Psoas muscle (tissue), 8 donors: ENCODE results near the gene ADAD2. TPM values are rescaled to one million over a fixed set of nuclear protein-coding genes. Genes with fewer than 3 reads are reported as not detected.
"Not testable (repeated sequence)": the region's sequence is repeated elsewhere in the genome, so short reads cannot be mapped to it uniquely, and the experiment has no call there.

Source experiments
- ATAC-seq, 4 donors: fragments of 200-7000 bp; cut with Tn5 transposase; one replicate each; pipeline ENCODE4 v1.9.1; 2020; ENCODE audit warnings: moderate library complexity in 3 of 4, mild to moderate bottlenecking in 2 of 4
- DNase-seq, 2 donors: peaks; one replicate each; pipeline ENCODE4 v3.0.0-alpha.2; 2020
- H3K27ac ChIP-seq: fragments of 200-600 bp; one replicate; pipeline ENCODE4 v1.8.0; 2022
- H3K27me3 ChIP-seq, 3 donors: fragments of 200-600 bp in 1 of 3; one replicate each; pipeline versions ENCODE4 v1.6.1 to v1.8.0; 2013 to 2022; ENCODE audit warnings: low read length in 2 of 3, mild to moderate bottlenecking in 2 of 3, moderate library complexity in 1 of 3; ENCODE audit not compliant: insufficient read depth in 3 of 3
- H3K36me3 ChIP-seq, 2 donors: fragments of 200-600 bp in 1 of 2; one replicate each; pipeline versions ENCODE4 v1.6.1 to v1.8.0; 2013 to 2022; ENCODE audit warnings: low read depth in 1 of 2, mild to moderate bottlenecking in 1 of 2, moderate library complexity in 1 of 2; ENCODE audit not compliant: insufficient read depth in 1 of 2
- H3K4me1 ChIP-seq: fragments of 200-600 bp; one replicate; pipeline ENCODE4 v1.8.0; 2022
- H3K4me3 ChIP-seq: fragments of 200-600 bp; one replicate; pipeline ENCODE4 v1.8.0; 2022; ENCODE audit warnings: mild to moderate bottlenecking
- H3K9me3 ChIP-seq: fragments of 200-600 bp; one replicate; pipeline ENCODE4 v1.8.0; 2022
- WGBS, 3 donors: extraction: QIAGEN DNeasy Blood & Tissue Kit; methylation state at CpG; one replicate each; pipeline versions ENCODE4 v1.1.6 to v1.1.7; 2013; 5-methylcytosine and 5-hydroxymethylcytosine counted together
- intact Hi-C, 2 donors: fragments of 100-400 bp; cut with DNase I; formaldehyde crosslinking; loops; one replicate each; pipeline versions ENCODE4 v1.11.0 to v1.14.2; 2022
- polyA plus RNA-seq, 3 donors: library from polyadenylated mRNA; stranded (reverse); fragments of 200-250 nt; gene quantifications; one replicate each; pipeline ENCODE4 v1.2.3, GENCODE V29; 2013
- total RNA-seq, 4 donors: library from RNA; stranded (reverse); fragmentation: NEBNext Ultra II Directional in 2 of 4; extraction: Animal tissue kit (Norgen Biotek cat#: 25700) in 2 of 4; gene quantifications; one replicate each; pipeline versions ENCODE4 v1.2.1 to v1.2.4, GENCODE V29; 2021 to 2023
- TF ChIP-seq, protein P1 (sequence below): fragments of 200-600 bp; IDR thresholded peaks from one replicate; pipeline ENCODE4 v1.8.0; 2022; ENCODE audit warnings: antibody characterized with exemption
- donor health status: healthy with polysubstance abuse.
- donor health status: DM: no; HTN: no; CAD: no; lungs with moderate emphysema.
- donor health status: Bipolar disorder and iron deficiency.
- donor health status: healthy.
- donor health status: DM: yes; HTN: yes; CAD: no.
- donor health status: DM: no; HTN: no; CAD: no.
- donor health status: DM: no; HTN: no; CAD: no.
- donor health status: DM: yes; HTN: yes; CAD: no.

The ADAD2 gene
- total and polyA plus RNA-seq, 7 donors, result 0.17 to 0.69 (median 0.18) TPM; not detected in 4

DNA sequence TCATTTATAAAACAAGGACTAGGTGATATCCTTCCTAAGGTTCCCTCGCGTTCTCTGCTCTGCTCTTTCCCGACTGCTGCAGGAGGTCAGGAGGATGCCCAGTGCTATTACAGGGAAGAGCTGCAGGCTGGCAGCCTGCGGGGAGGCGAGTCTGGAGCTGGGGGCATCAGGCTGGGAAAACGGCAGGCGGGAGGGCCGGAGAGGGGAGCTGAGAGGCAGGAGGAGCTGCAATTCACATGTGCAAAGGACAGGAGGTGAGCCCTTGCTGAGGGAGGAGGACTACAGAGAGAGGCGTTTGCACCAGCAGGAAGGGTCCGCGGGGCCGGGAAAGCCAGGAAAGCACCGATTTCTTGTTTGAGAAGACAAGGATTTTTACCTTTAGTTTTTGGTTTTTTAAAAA is 8.1 kb downstream of the ADAD2 start:
- Histone ChIP-seq H3K9me3 (no peaks in the 10 kb centered on the region), H3K36me3 (no peaks in the 10 kb centered on the region), H3K4me1 (no peaks in the 10 kb centered on the region), H3K4me3 (no peak overlapping the region), H3K27me3 (no peaks in the 10 kb centered on the region), H3K27ac (no peak overlapping the region)
- DNase-seq (no peak), ATAC-seq (no peak)
- intact Hi-C loops, result no loop called here
- TF ChIP-seq, protein P1, sequence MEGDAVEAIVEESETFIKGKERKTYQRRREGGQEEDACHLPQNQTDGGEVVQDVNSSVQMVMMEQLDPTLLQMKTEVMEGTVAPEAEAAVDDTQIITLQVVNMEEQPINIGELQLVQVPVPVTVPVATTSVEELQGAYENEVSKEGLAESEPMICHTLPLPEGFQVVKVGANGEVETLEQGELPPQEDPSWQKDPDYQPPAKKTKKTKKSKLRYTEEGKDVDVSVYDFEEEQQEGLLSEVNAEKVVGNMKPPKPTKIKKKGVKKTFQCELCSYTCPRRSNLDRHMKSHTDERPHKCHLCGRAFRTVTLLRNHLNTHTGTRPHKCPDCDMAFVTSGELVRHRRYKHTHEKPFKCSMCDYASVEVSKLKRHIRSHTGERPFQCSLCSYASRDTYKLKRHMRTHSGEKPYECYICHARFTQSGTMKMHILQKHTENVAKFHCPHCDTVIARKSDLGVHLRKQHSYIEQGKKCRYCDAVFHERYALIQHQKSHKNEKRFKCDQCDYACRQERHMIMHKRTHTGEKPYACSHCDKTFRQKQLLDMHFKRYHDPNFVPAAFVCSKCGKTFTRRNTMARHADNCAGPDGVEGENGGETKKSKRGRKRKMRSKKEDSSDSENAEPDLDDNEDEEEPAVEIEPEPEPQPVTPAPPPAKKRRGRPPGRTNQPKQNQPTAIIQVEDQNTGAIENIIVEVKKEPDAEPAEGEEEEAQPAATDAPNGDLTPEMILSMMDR, result no peak
- 58 to 69% (median 67%) methylated on average over 13 of the region's 13 CpGs for WGBS, 3 donors

GRCh38 chr16:84199861-84200260 is 8.9 kb downstream of the ADAD2 start:
- Histone ChIP-seq H3K9me3 (no peaks in the 10 kb centered on the region), H3K27me3 (no peaks in the 10 kb centered on the region), H3K4me3 (no peak overlapping the region), H3K27ac (no peak overlapping the region), H3K4me1 (no peaks in the 10 kb centered on the region), H3K36me3 (no peaks in the 10 kb centered on the region)
- DNase-seq (peak in 1 of 2 donors; percentile 70), ATAC-seq (peak in 2 of 4 donors; percentile 64 to 71)
- WGBS, 3 donors, result 48 to 64% (median 53%) methylated on average over 10 of the region's 10 CpGs
- TF ChIP-seq, protein P1, result no peak
- intact Hi-C loops, result no loop called here

DNA sequence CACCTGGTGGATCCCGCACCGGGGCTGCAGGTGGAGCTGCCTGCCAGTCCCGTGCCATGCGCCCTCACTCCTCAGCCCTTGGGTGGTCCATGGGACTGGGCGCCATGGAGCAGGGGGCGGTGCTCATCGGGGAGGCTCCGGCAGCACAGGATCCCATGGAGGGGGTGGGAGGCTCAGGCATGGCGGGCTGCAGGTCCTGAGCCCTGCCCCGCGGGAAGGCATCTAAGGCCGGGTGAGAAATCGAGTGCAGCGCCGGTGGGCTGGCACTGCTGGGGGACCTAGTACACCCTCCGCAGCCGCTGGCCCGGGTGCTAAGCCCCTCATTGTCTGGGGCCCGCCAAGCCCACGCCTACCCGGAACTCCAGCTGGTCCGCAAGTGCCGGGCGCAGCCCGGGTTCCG is 13.6 kb downstream of the ADAD2 start:
- H3K36me3 ChIP-seq, H3K4me1 ChIP-seq, H3K27ac ChIP-seq, intact Hi-C loops, DNase-seq, H3K9me3 ChIP-seq, ATAC-seq, H3K4me3 ChIP-seq, H3K27me3 ChIP-seq: not testable (repeated sequence)
- WGBS, 3 donors, result 91 to 94% (median 94%) methylated on average over 19 to 26 of the region's 26 CpGs

DNA sequence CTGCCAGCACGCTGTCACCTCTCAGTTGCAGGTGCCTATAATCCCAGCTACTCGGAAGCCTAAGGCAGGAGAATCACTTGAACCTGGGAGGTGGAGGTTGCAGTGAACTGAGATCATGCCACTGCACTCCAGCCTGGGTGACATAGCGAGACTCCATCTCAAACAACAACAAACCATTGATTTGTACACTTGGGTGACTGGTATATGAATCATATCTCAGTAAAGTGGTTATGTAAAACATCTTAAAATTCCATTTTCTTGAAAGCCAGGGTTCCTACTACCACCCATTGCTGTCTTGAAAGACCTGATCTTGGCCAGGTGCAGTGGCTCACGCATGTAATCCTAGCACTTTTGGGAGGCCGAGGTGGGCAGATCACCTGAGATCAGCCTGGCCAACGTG is 14.2 kb downstream of the ADAD2 start:
- H3K27ac ChIP-seq, H3K4me1 ChIP-seq, H3K36me3 ChIP-seq, ATAC-seq, DNase-seq, H3K9me3 ChIP-seq, H3K27me3 ChIP-seq, intact Hi-C loops, H3K4me3 ChIP-seq: not testable (repeated sequence)
- 87 to 93% (median 92%) methylated on average over 6 of the region's 6 CpGs for WGBS, 3 donors

DNA sequence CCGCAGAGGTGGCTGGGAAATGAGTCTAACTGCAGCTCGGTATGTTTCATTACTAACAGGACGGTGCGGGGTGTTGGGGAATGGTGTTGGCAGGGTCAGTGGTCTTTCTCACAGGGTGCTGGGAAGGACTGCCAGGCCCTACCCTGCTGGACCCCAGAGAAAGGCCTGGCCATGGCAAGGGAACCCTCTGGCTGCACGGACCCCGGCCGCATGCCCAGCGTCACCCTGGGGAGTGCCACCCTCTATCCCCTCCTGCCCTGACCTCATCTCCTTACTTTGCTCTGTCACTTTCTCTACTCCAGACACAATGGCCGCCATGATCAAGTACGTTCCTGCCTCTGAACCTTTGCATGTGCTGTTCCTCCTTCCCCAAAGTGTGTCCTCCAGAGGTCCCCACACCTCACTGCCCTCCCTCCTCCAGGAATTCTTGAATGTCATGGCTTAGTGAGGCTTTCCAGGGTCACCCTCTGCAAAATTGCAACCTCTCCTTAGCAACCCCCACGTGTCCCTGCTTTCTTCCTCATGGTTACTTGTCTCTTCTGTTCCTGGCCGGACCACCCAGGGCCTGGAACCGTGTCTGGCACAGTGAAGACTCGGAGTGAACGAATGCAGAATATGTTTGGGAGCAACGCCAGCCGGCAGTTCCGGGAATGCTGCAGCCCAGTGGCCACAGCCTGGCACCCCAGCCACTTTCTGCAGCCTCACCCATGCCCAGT is 15.2 kb downstream of the ADAD2 start:
- no peaks in the 10 kb centered on the region for H3K27me3 ChIP-seq
- 79 to 82% (median 80%) methylated on average over 17 to 18 of the region's 18 CpGs for WGBS, 3 donors
- TF ChIP-seq, protein P1, result no peak
- no peaks in the 10 kb centered on the region for H3K9me3 ChIP-seq
- H3K36me3 ChIP-seq, result no peaks in the 10 kb centered on the region
- intact Hi-C loops, result no loop called here
- ATAC-seq (no peak), DNase-seq (no peak)
- H3K4me1 ChIP-seq, result no peaks in the 10 kb centered on the region
- H3K27ac ChIP-seq, result no peak overlapping the region
- H3K4me3 ChIP-seq, result no peak overlapping the region

DNA sequence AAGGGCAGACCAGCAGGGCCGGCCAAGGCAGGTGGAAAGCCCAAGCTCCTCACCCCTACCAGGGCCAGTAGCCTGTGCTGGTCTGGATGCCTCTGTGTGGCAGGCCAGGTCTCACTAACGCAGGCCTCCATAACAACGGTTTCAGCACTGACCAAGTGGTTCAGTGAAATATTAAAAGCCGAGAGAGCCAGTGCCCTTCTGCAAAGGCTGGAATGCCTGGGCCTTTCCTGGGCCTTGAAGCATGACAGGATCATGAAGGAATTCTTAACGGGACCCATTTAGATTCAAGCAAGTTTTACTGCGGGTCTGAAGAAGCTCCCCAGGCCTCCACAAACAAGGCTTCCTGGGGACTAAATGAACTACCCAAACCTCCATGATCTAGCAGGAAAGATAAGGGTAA is 16.3 kb downstream of the ADAD2 start:
- WGBS, 3 donors, result 66 to 76% (median 71%) methylated on average over 6 of the region's 6 CpGs
- no peak for ATAC-seq
- H3K4me3 ChIP-seq, result no peak overlapping the region

More for the DNA sequence above, 16.3 kb downstream of the ADAD2 start:
- TF ChIP-seq, protein P1, result no peak
- Histone ChIP-seq H3K27ac (no peak overlapping the region), H3K36me3 (no peaks in the 10 kb centered on the region), H3K4me1 (no peaks in the 10 kb centered on the region), H3K27me3 (no peaks in the 10 kb centered on the region), H3K9me3 (no peaks in the 10 kb centered on the region)
- DNase-seq, result no peak
- intact Hi-C loops, result no loop called here
